Activated T-cell treated with anti-CD3 and anti-CD28 coated beads for 1 hour (primary cell): ENCODE measurements around the gene CSHL1.

Source experiments
- DNase-seq: peaks from one replicate; pipeline ENCODE4 v3.0.0-alpha.2; 2020; ENCODE audit warnings: low read depth

Gene CSHL1

DNA sequence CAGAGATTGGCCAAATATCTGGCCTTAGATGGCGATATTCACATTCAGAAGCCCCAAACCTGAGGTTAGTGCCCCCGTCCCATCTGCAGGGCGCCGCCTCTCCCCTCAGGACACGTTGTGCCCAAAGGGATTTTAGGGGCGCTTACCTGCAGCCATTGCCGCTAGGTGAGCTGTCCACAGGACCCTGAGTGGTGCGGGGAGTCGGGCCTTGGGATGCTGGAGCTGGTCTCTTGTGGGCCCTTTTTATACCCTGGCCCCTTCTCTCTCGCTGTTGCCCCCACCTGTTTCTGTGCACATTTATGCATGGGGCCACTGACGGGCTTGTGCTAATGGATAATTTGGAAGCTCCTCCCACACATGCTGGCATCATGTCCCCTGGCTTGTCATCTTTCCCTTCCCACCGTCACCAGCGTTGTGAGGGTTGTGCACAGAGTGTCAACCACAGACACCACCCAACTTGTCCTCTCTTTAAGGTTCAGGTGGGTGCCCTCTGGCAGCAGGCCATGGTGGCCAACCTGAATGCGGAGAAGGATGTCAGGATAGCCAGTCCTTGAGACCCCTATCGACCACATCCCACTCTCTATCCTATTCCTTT is at the start of gene CSHL1:
TSS of gene CSHL1 (minus strand) at position 218 of the 595 bp plus-strand sequence. CDS start at position 156, 62 bp downstream.
- no peak for DNase-seq

DNA sequence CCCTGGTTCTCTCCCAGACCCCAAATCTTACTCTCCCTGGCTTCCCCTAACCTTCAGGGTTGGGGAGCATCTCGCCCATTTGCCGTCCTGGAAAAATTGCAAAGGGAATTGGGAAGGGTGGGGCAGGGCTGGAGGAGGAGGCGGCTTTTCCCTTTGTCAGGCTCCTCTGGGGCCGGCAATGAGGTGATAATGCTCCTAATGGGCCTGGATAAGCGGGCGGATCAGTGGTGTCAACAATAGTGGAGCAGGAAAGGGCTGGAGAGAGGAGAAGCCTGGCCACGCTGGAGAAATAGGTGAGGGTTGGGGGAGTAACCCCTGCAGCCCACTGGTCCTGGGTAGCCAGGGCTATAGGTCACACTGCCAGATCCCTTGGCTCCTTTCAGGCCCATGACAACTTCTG is 49.4 kb upstream of the CSHL1 start:
- no peak for DNase-seq

DNA sequence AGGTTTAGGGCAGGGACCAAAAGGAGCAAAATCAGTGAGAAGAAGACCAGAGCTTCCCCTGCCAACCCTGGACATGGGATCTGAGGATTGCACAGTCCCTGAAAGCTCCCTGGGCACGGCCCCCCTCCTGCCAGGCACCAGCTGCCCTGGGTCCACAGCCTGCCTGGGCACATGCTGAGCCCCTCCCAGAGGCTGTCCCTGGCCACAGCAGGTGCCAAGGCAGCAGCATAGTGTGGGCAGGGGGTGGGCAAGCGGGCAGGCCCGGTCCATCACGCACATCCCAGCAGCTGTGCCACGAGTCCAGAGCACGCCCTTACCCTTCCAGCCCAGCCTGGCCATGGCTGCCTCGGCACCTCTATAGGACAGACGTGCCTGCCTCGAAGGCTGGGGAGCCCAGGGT is 48.9 kb upstream of the CSHL1 start:
- DNase-seq, result no peak

DNA sequence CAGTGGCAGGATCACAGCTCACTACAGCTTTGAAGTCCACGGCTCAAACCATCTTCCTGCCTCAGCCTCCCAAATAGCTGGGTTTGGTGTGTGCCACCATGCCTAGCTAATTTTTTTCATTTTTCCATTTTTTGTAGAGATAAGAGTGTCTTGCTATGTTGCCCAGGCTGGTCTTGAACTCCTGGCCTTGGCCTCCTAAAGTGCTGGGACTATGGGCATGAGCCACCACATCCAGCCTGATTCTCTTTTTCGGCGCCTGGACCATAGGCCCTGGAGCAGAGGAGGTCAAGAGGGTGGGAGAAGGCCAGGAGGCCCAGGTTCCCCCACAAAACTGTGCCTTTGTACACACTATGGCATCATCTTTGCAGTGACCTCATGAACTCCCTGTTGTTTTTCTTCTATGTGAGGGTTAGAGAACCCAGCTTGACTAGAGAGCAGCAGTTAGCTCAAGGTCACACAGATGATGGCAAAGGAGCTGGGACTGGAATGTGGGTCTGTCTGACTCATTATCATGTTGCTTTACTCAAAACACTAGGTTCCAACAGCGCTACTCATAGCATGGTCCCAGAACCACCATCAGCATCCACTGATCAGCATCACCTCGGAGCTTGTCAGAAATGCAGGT is 45.4 kb upstream of the CSHL1 start:
- DNase-seq, result no peak

DNA sequence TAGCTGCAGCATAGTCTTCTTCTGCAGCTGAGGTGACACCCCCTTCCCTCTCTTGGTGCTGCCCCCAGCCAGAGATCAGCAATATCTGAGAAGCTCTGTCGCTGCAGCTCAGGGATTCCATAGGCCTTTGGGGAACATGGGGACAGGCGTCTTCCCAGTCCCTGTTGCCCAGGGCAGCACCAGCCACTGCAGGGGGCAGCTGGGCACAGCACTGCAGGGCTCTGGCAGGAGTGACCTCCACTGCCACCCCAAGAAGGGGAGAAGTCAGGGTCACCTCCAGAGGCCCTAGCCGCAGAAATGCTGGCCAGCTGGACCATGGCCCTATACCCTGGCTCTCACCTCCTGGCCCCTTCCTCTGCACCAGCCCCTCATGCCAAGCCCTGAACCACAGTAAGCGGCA is 44.7 kb upstream of the CSHL1 start:
- no peak for DNase-seq

DNA sequence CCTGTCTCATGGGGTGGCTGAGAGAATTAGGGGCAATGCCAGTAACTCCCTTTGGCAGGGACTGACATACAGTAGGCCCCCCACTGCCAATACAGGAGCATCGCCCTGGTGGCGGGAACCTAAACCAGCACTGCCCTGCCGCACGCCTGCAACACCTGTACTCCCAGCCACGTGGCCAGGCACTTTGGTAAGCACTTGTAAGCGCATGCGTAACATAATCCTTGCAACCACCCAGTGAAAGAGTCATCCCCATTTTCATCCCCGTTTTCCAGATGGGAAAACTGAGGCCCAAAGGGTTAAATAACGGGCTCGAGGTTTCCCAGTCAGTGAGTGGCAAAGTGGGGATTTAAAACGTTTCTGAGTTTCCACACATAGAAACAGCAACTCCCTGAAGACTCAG is 44.2 kb upstream of the CSHL1 start:
- no peak for DNase-seq

DNA sequence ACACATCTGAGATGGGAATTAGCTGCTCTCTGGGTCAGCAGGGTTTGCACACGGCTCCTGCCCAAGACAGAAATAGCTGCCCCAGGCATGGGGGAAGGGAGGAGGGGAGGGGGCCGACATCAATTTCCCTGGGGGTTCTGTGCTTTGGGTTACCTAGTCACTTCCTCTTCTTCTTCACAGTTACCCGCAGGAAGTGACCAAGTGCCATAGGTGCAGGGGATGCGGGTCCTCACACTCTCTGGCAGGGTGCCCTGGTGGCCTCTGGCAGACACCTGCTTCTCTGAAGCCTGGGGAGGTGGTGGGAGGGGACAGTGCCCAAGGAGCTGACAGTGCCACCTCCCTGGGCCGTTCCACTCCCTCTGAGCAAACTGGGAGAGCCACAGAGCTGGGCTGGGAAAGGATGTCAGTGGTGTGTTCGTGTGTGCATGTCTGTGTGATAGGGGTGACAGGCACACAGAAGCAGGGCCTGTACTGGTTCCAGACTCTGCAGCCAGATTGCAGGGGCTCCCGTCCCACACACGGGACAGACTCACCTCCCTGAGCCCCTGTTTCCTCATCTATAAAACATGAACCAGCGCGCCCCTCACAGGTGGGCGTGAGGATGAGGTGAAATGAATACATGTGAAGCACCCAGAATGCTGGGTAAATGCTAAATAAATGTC is 43.5 kb upstream of the CSHL1 start:
- DNase-seq, result no peak

DNA sequence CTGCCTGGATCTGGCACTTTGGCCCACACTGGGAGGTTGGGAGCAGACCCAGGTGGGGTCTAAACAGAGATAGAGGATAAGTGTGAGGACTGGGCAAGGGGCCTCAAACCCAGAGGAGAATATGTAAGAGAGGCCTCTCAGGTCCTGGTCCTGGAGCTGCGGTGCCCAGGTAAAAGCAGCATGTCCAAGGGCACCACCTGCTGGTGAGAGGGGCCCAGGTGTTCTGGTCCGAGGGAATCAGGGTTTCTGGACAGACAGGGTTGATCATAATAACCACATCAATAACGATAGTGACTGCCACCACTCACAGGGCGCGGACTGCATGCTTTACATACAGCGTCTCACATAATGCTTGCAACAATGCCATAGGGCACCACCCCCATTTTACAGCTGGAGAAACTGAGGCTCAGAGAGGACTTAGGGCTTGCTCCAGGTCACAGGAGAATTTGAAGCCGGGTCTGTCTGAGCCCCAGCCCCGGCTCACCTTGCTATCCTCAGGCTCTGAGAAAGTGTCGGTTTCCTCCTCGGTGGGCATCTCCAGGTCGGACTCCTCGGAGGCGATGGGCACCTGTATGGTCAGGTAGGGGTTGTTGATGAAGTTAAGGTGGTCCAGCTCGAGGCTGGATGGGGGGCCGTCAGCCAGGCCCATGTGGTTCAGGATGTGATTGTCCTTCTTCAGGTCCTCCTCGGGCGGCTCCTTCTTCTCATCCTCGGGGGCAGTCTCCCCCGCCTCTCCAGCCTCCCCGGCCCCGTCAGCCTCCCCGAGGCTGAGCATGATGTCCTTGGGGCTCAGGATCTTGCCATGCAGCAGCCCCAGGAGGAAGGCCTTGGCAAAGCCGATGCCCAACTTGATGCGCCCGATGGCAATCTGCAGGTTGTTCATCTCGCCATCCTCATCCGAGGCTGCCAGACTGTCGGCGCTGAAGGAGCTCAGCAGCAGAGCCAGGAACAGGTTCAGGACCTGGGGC is 40.2 kb upstream of the CSHL1 start:
- no peak for DNase-seq

DNA sequence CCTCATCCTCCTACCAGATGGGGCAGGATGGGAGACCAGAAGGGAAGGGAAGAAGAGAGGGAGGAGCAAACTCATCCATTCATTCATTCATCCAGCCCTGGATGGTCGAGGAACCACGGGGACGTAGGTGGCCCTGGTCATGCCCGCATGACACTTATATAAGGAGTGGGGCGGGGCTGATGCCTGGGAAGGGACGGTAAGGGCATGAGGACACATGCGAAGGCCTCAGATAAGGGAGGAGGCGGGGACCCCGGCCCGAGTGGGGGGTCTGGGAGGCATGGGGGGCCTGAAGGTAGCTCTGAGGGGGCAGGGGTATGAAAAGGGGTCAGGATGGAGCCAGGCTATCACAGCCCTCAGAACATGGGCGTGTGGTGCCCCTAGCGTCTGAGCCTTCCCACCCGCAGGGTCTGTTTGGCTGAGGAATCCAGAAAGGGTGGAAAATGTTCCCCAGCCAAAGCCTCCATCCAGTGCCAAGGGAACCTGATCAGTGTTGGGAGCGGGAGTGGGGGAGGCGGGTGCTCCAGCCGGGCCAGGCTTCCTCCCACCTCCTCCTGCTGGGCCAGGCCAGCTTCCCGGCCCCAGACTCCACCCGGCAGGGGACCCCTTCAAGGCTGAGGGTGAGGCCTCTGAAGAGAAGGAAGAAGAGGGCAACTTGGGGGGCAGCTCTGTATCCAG is 38.7 kb upstream of the CSHL1 start:
- DNase-seq, result no peak

DNA sequence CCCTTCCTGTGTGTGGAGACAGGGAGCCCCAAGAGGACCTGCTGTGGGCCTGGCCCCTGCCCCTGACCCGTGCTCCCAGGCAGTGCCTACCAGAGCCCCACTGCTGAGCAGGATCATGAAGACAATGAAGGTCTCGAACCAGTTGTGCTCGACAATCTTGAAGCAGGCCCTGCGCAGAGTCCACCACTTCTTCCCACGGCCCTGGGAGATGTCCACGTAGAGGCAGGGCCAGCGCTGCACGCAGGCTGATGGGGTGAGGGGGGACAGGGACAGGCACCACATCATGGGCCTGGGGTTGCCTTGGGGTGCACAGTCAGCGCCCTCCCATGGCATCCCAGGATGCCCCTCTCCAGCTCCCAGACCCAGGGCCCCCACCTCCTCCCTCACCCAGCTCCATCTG is 37.5 kb upstream of the CSHL1 start:
- DNase-seq, result no peak

DNA sequence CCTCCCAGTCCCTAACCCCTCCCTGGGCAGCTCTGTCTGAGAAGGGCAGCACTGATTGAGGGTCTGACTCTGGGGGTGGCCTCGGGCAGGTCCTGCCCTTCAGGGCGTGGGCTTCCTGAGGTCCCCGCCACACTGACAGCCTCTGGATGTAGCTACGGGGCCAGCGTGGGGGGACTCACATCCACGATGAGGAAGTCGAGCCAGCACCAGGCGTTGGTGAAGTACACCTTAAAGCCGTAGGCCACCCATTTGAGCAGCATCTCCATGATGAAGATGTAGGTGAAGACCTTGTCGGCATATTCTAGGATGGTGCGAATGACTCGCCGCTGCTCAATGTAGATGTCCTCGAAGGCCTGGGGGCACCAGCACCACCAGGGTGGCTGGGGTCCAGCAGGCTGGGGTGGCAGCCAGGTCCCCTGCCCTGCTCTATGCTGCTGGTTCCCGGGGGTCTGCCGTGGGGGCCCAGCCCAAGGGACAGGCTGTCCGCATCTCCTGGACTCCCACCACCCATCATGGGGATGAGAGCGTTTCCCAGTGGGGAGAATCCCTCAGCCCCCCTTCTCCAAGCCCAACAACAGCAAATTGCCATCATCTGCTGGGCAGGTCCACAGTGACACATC is 36.8 kb upstream of the CSHL1 start:
- no peak for DNase-seq

DNA sequence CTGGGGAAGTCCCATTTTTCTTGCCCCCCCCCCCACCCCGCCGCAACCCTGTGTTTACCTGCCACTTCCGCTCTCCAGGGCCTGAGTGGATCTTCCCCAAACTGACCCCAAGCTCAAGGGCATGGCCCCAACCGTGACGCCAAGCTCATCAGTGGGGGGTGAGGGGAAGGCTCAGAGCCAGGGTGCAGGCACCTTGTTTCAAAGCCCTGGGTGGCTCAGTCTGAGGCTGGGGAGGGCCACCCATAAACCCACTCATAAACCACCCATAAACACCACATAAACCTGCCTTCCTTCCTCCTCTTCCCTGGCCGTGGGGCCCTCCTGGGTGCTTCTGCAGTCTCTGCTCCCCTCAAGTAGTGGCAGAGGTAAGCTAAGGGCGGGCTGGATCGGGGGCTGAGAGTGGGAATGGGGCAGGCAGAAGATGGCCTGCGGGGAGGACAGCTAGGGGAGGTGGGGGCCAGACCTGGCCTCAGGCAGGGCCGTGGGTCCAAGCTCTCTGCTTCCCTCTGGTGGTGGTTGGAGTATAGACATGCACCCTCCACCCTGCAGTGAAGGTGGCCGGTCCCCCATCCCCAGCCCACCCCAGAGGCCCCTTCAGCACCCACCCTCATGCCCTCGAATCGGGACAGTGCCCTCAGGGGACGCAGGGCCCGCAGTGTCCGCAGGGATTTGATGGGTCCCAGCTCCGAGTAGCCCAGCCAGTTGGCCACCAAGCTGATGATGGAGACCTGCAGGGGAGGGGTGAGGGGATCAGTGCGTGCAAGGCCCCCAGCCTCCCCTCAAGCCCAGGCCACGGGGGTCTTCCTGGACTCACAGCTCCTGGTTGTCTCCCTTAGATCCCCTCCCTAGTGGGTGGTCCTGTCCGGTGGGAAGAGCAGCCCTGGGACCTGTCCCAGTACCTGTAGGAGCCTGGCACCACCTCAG is 35.6 kb upstream of the CSHL1 start:
- peak; percentile 33 for DNase-seq

DNA sequence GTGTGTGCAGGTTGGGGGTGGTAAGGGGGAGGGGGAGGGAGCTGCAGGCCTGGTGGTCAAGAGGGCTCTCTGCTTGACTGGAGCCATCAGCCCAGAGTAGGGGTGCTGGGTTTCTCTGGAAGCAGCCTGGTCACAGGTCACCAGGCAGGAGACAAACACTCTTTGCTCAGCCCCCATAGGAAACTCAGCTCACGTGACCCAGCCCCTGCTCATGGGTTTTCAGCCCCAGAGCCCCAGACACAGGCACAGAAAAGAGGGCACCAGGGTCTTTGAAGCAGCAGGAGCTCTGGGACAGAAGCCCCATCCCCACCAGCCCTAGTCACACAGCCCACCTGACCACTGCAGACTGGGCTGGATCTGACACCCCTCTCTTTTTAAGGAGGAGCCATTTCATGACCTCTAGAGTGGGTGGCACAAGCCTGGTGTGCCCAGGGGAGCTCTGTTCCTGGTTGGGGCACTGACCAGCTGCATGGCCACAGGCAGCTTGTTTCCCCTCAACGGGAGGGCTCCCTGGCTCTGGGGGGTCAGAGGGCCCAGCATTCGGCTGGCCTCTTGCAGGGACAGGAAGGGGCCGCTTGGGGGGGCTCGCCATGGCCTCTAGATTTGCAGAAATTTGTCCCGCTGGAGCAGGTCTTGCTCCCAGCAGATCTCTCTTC is 34.9 kb upstream of the CSHL1 start:
- no peak for DNase-seq

DNA sequence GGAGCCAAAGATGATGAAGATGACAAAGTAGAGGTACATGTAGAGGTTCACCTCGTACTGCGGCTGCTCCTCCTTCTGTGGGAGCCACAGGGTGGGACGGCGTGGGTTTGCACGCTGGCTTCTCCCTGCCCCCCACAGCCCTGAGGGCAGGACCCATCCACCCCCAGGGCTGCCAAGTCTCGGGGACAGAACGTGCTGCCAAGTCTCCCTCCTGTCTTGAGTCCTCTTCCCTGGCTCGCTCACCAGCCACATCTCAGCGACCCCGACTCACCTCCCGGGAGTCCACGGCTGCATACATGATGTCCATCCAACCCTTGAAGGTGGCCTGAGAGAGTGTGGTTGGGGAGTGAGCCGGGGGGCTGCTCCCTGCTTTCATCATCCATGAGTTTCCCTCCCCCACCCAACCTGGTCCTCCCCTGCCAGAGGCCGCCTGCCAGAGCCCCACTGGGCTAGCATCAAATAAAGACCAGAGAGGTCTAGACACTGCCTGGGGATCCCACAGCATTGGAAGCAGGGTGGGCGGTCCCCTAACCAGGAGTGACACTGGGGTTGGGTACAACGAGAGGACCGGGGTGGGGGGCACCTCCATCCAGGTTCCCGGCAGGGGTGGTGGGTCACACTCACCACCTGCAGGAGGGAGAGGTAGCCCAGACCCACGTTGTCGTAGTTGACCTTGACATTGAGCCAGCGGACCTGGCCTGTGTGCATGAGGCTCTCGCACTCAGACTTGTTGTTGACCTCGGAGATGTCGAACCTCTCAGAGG is 33.9 kb upstream of the CSHL1 start:
- no peak for DNase-seq

DNA sequence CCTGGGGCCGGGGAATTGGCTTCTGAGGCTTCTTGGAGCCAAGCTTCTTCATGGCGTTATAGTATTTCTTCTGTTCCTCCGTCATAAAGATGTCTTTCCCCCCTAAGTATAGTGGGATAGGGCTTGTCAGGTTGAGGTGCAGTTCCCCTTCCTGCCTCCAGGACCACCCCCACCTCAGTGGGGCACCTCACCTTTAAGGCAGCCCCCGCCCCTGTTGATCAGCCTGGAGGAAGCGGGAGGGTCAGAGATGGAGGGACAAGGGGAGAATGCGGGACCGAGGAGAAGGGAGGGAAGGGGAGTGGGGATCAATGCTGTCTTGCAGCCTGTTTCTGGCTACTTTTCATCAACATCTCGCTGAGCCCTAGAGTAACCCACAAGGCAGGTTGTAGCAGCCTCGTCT is 32.7 kb upstream of the CSHL1 start:
- no peak for DNase-seq

DNA sequence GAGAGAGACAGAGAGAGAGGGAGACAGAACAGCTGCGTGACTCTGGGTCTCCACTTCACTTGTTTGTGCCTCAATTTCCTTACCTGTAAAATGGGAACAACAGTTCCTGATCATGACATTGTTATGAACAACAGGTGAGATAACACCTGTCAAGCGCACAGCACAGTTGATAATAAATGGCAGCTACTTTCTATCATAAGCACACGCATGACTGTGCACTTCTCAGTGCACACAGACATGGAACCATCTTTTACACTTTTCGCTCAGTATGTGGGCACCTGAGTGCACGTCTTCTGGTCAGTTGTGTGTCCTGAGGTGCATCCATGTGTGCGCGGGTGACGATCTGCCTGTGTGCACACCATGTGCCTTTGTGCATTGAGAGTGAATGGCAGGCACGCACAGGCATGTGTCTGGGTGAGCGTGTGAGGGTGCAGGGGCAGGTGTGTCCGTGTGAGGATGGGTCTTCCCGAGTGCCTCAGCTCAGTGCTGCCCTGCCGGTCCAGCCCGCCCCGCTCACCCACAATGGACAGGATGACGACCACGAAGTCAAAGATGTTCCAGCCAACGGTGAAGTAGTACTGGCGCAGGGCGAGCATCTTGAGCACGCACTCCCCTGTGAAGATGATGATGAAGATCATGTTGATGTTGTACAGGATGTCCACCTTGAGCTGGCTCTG is 31.4 kb upstream of the CSHL1 start:
- DNase-seq, result no peak

DNA sequence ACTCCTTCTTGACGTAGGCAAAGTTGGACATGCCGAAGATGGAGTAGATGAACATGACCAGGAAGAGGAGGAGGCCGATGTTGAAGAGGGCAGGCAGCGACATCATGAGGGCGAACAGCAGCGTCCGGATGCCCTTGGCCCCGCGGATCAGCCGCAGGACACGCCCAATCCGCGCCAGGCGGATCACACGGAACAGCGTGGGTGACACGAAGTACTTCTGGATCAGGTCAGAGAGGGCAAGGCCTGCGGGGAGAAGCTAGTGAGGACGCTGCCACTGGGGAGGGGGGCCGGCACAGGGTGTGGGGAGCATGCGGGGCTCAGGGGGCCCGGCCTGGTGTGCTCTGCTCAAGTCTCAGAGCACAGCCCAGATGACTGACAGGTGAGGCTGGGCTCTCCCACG is 30.7 kb upstream of the CSHL1 start:
- no peak for DNase-seq

DNA sequence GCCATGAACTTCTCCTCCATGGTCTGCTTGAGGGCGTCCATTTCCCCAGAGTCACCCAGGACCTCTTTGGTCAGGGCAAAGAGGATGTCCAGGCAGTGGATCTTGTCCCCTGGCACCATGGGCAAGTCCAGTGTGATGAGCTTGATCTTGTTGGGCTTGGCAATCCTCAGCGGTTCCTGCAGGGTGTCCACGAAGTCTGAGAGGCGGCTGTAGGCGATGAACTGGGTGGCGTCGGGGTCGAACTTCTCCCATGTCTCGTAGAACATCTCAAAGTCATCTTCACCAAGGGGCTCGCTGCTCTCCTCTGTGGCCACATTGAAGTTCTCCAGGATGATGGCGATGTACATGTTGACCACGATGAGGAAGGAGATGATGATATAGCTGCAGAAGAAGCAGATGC is 30.1 kb upstream of the CSHL1 start:
- DNase-seq, result no peak

DNA sequence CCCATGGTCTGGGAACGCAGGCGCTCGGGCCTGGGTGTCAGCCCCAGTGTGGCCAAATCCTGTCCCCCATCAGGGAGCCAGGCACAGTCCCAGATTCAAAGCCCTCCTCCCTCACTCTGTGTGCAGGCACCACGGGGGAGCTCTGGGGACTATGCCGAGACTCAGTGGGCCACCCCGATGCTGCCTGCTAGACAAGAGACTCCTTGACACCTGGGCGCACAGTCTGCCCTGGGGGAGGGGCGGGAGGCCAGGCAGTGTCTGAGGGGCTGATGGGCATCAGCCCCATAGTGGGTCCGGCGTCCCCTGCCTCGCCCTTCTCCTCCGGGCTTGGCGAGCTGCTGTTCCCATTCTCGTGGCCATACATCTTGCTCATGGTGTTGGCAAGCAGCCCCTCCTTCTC is 29.5 kb upstream of the CSHL1 start:
- no peak for DNase-seq
